ENCODE measurements around the gene RAB30. TPM values are rescaled to one million over a fixed set of nuclear protein-coding genes. Genes with fewer than 3 reads are reported as not detected.

The RAB30 gene
- total RNA-seq, 1 donor from 2014 or later: 5.8 TPM

GRCh38 chr11:83061883-83062282, 9.8 kb downstream of the RAB30 start:
- no peaks in the 10 kb centered on the region for H3K36me3 ChIP-seq (ENCODE audit: control insufficient read depth, insufficient read depth, low read length)
- no peak overlapping the region for H3K4me3 ChIP-seq (ENCODE audit: low read depth, low read length)
- no peak for DNase-seq (ENCODE audit: low read depth)
- no peak for TF ChIP-seq CTCF (IDR thresholded peaks at IDR 0.05; ENCODE audit: insufficient read depth, low read length, poor library complexity, severe bottlenecking)
- H3K27me3 ChIP-seq (ENCODE audit: control insufficient read depth, insufficient read depth, low read length): no peaks in the 10 kb centered on the region

GRCh38 chr11:83060965-83061364, 10.7 kb downstream of the RAB30 start:
- DNase-seq (ENCODE audit: low read depth): no peak

GRCh38 chr11:83057721-83058120, 14.0 kb downstream of the RAB30 start:
- no peaks in the 10 kb centered on the region for H3K27me3 ChIP-seq (ENCODE audit: control insufficient read depth, insufficient read depth, low read length)
- H3K4me3 ChIP-seq (ENCODE audit: low read depth, low read length): no peak overlapping the region
- no peak for TF ChIP-seq CTCF (IDR thresholded peaks at IDR 0.05; ENCODE audit: insufficient read depth, low read length, poor library complexity, severe bottlenecking)
- no peaks in the 10 kb centered on the region for H3K36me3 ChIP-seq (ENCODE audit: control insufficient read depth, insufficient read depth, low read length)
- DNase-seq (ENCODE audit: low read depth): no peak

More at GRCh38 chr11:83060965-83061364, 10.7 kb downstream of the RAB30 start:
- H3K27me3 ChIP-seq (ENCODE audit: control insufficient read depth, insufficient read depth, low read length): no peaks in the 10 kb centered on the region
- H3K36me3 ChIP-seq (ENCODE audit: control insufficient read depth, insufficient read depth, low read length): no peaks in the 10 kb centered on the region
- H3K4me3 ChIP-seq (ENCODE audit: low read depth, low read length): no peak overlapping the region
- TF ChIP-seq CTCF (IDR thresholded peaks at IDR 0.05; ENCODE audit: insufficient read depth, low read length, poor library complexity, severe bottlenecking): no peak

GRCh38 chr11:83056611-83057010, 15.1 kb downstream of the RAB30 start:
- no peak for TF ChIP-seq CTCF (IDR thresholded peaks at IDR 0.05; ENCODE audit: insufficient read depth, low read length, poor library complexity, severe bottlenecking)
- H3K4me3 ChIP-seq (ENCODE audit: low read depth, low read length): no peak overlapping the region
- H3K36me3 ChIP-seq (ENCODE audit: control insufficient read depth, insufficient read depth, low read length): no peaks in the 10 kb centered on the region
- H3K27me3 ChIP-seq (ENCODE audit: control insufficient read depth, insufficient read depth, low read length): no peaks in the 10 kb centered on the region
- DNase-seq (ENCODE audit: low read depth): no peak

- H3K4me3 ChIP-seq (ENCODE audit: low read depth, low read length): no peak overlapping the region
- H3K27me3 ChIP-seq (ENCODE audit: control insufficient read depth, insufficient read depth, low read length): no peaks in the 10 kb centered on the region
- DNase-seq (ENCODE audit: low read depth): no peak
- H3K36me3 ChIP-seq (ENCODE audit: control insufficient read depth, insufficient read depth, low read length): no peaks in the 10 kb centered on the region
- TF ChIP-seq CTCF (IDR thresholded peaks at IDR 0.05; ENCODE audit: insufficient read depth, low read length, poor library complexity, severe bottlenecking): no peak
Measured at GRCh38 chr11:83056204-83056603, 15.5 kb downstream of the RAB30 start.

GRCh38 chr11:83054904-83055380, 16.8 kb downstream of the RAB30 start:
- no peak overlapping the region for H3K4me3 ChIP-seq (ENCODE audit: low read depth, low read length)
- H3K27me3 ChIP-seq (ENCODE audit: control insufficient read depth, insufficient read depth, low read length): no peaks in the 10 kb centered on the region
- no peak for TF ChIP-seq CTCF (IDR thresholded peaks at IDR 0.05; ENCODE audit: insufficient read depth, low read length, poor library complexity, severe bottlenecking)
- no peaks in the 10 kb centered on the region for H3K36me3 ChIP-seq (ENCODE audit: control insufficient read depth, insufficient read depth, low read length)
- no peak for DNase-seq (ENCODE audit: low read depth)
